HCT116 (cell line): ENCODE data around the gene EVI5L. TPM values are rescaled to one million over a fixed set of nuclear protein-coding genes. Genes with fewer than 3 reads are reported as not detected.
A peak's percentile ranks its signal among the peaks of the same experiment; 100 is the strongest.
"Not testable (repeated sequence)": the region's sequence is repeated elsewhere in the genome, so short reads cannot be mapped to it uniquely, and the experiment has no call there.

ENCODE experiments used
- ATAC-seq: fragments of 200-7000 bp; cut with Tn5 transposase; 2 replicates; pipeline ENCODE4 v1.9.1; 2020; ENCODE audit warnings: mild to moderate bottlenecking, moderate library complexity
- BruUV-seq: library from RNA; stranded (reverse); fragments of 400-500 nt; replicated peaks from 2 replicates; lab custom pipeline; 2021; lab: Mats Ljungman, UMichigan
- CTCF ChIA-PET: fragments of 300-600 bp; sonication (Branson Sonifier 250); formaldehyde crosslinking; loops from one replicate; lab custom pipeline; 2021; ENCODE audit warnings: antibody characterized with exemption; lab: Charles Lee
- POLR2A ChIA-PET: fragments of 300-600, 350-600 bp; sonication (Branson Sonifier 250); formaldehyde crosslinking; loops from one replicate; lab custom pipeline; 2021; ENCODE audit warnings: antibody characterized with exemption; lab: Charles Lee
- RAD21 ChIA-PET, 2 experiments: fragments of 300-600 bp; sonication (Branson Sonifier 250); formaldehyde crosslinking; loops; one replicate each; lab custom pipeline; 2023; ENCODE audit warnings: low total read pairs in 2 of 2; ENCODE audit not compliant: uncharacterized antibody in 2 of 2, unreplicated experiment in 2 of 2, low non-redundant PET in 1 of 2; lab: Charles Lee
- DNase-seq: peaks from one replicate; pipeline ENCODE4 v3.0.0-alpha.2; 2010; ENCODE audit warnings: low read depth, low spot score
- H2AFZ ChIP-seq: fragments of 200-600 bp; shearing (Covaris generic), sonication (generic); 2 replicates; pipeline ENCODE4 v1.6.1; 2017; ENCODE audit warnings: low read depth, mixed run types, mixed read lengths, antibody characterized with exemption, low read length; ENCODE audit not compliant: poor library complexity, severe bottlenecking
- H3K27ac ChIP-seq: 2 replicates; pipeline ENCODE4 v1.5.1; 2012; ENCODE audit warnings: low read depth, low read length
- H3K27me3 ChIP-seq: fragments of 200-600 bp; sonication (generic); 2 replicates; pipeline ENCODE4 v1.6.1; 2016; ENCODE audit warnings: mixed run types, low read length, mixed read lengths; ENCODE audit not compliant: insufficient read depth
- H3K36me3 ChIP-seq, 2 experiments: fragments of 200-500 bp in 1 of 2; fragments of 200-600 bp in 1 of 2; sonication (Bioruptor generic) in 1 of 2; sonication (generic) in 1 of 2; 2 replicates each; pipeline versions ENCODE4 v1.5.1 to v1.6.1; 2014 to 2016; ENCODE audit warnings: low read length in 2 of 2, inconsistent platforms in 1 of 2, mixed read lengths in 1 of 2, mixed run types in 1 of 2; ENCODE audit not compliant: insufficient read depth in 2 of 2, control insufficient read depth in 1 of 2
- H3K4me1 ChIP-seq, 2 experiments: fragments of 200-600 bp in 1 of 2; sonication (generic) in 1 of 2; 2 replicates each; pipeline versions ENCODE4 v1.5.1 to v1.6.1; 2012 to 2017; ENCODE audit warnings: low read length in 2 of 2, inconsistent platforms in 1 of 2, mild to moderate bottlenecking in 1 of 2, mixed read lengths in 1 of 2, mixed run types in 1 of 2, moderate library complexity in 1 of 2; ENCODE audit not compliant: insufficient read depth in 2 of 2, control insufficient read depth in 1 of 2
- H3K4me2 ChIP-seq: fragments of 200-600 bp; sonication (generic); 2 replicates; pipeline ENCODE4 v1.6.1; 2017; ENCODE audit warnings: mixed run types, low read length, mixed read lengths
- H3K4me3 ChIP-seq, 2 experiments: fragments of 200-600 bp in 1 of 2; sonication (generic) in 1 of 2; replicated peaks in 1 of 2; 2 replicates each; pipeline ENCODE4 v1.5.1; 2011 to 2016; ENCODE audit warnings: low read length in 2 of 2, control low read depth in 1 of 2, low read depth in 1 of 2, mild to moderate bottlenecking in 1 of 2, mixed read lengths in 1 of 2, mixed run types in 1 of 2
- H3K79me2 ChIP-seq: fragments of 200-600 bp; sonication (generic); 2 replicates; pipeline ENCODE4 v1.6.1; 2017; ENCODE audit warnings: mild to moderate bottlenecking, mixed run types, low read length, moderate library complexity, mixed read lengths; ENCODE audit not compliant: insufficient read depth
- H3K9ac ChIP-seq: fragments of 200-600 bp; sonication (generic); 2 replicates; pipeline ENCODE4 v1.6.1; 2016; ENCODE audit warnings: low read length, mixed read lengths
- H3K9me2 ChIP-seq: fragments of 200-600 bp; sonication (generic), shearing (Covaris generic); 2 replicates; pipeline ENCODE4 v1.6.1; 2017; ENCODE audit warnings: mixed run types, mild to moderate bottlenecking, moderate library complexity; ENCODE audit not compliant: insufficient read depth
- H3K9me3 ChIP-seq, 2 experiments: fragments of 200-500 bp in 1 of 2; fragments of 200-600 bp in 1 of 2; sonication (Bioruptor generic) in 1 of 2; sonication (generic) in 1 of 2; 2 replicates each; pipeline ENCODE4 v1.6.1; 2014 to 2017; ENCODE audit warnings: low read length in 2 of 2, mixed read lengths in 2 of 2, inconsistent platforms in 1 of 2, low read depth in 1 of 2, mild to moderate bottlenecking in 1 of 2, mixed run types in 1 of 2, moderate library complexity in 1 of 2; ENCODE audit not compliant: control insufficient read depth in 1 of 2, insufficient read depth in 1 of 2
- H4K20me1 ChIP-seq: fragments of 200-600 bp; sonication (generic), shearing (Covaris generic); 2 replicates; pipeline ENCODE4 v1.6.1; 2017; ENCODE audit warnings: mixed run types, mild to moderate bottlenecking, moderate library complexity; ENCODE audit not compliant: insufficient read depth
- JUND ChIP-seq: IDR thresholded peaks from 2 replicates; pipeline ENCODE4 v1.6.1; 2012
- ZFX ChIP-seq: fragments of 450-650 bp; IDR thresholded peaks from 2 replicates; pipeline ENCODE4 v1.6.1; 2017
- intact Hi-C: fragments of 100-400 bp; cut with micrococcal nuclease; formaldehyde crosslinking; loops from 2 replicates; pipeline ENCODE4 v1.10.0; 2022
- total RNA-seq: library from RNA; stranded (reverse); gene quantifications from one replicate; pipeline ENCODE4 v1.2.1, GENCODE V29; 2021; ENCODE audit not compliant: unreplicated experiment

Gene EVI5L
- total RNA-seq, 1 experiment from 2014 or later = 15.0 TPM

DNA sequence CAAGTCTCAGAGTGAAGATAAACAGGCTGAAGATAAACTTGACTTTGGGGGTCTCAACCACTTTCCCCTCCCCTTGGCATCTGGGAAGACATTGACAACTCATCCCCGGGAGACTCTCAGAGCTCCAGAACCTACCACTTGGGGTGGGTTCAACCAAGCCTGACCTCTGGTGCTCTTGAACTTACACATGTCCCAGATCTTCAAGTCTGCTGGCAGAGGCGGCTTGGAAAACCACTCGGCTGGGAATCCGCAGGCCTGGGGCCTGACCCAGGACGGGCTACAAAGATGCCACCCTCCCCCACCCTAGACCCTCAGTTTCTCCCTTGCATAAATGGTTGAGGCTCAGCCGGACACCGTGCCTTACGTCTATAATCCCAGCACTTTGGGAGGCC, 58.8 kb downstream of the EVI5L start:
- peak overlapping the region; percentile 76 for H3K27ac ChIP-seq
- ChIA-PET POLR2A (interaction anchor here (1.0 to 3.0 kb wide), 5 partner anchors 11 to 31 kb away, joined by 3 to 10 read pairs (median 4); partner anchors contain the start of genes MAP2K7 and SNAPC2), CTCF (interaction anchor here (1.8 to 4.0 kb wide), 2 partner anchors 13 to 20 kb away, joined by 4 to 14 read pairs; no protein-coding TSS in a partner anchor), RAD21 (no interaction called here)
- H3K9me3 ChIP-seq = no peaks in the 10 kb centered on the region
- DNase-seq = no peak
- H3K36me3 ChIP-seq = no peaks in the 10 kb centered on the region
- peaks cover 13 to 42% of the 10 kb centered on the region in 2 experiments; a peak in 3 of 4 replicates for H3K4me1 ChIP-seq
- peak overlapping the region; percentile 95 for H3K4me2 ChIP-seq
- H3K79me2 ChIP-seq = peaks cover 37% of the 10 kb centered on the region
- H3K9me2 ChIP-seq = no peaks in the 10 kb centered on the region
- intact Hi-C loops = loop anchor here (2.0 kb wide), 1 partner anchor 14 kb away; the partner anchor contains the start of gene MAP2K7
- TF ChIP-seq ZFX (peak; percentile 50; the same call in 1 of the 2 replicates), JUND (no peak)
- H3K9ac ChIP-seq = peak overlapping the region; percentile 97
- no peaks in the 10 kb centered on the region for H3K27me3 ChIP-seq
- H3K4me3 ChIP-seq = peak overlapping the region; percentile 81 to 94
- ATAC-seq = no peak
- H4K20me1 ChIP-seq = no peaks in the 10 kb centered on the region
- H2AFZ ChIP-seq = no peak overlapping the region
- TSS peak; percentile 83 for BruUV-seq

GRCh38 chr19:7893362-7894101, 63.5 kb downstream of the EVI5L start:
- H3K36me3 ChIP-seq, BruUV-seq, DNase-seq, H3K27me3 ChIP-seq, H3K9me2 ChIP-seq, H3K9ac ChIP-seq, H3K4me2 ChIP-seq, POLR2A ChIA-PET, CTCF ChIA-PET, RAD21 ChIA-PET, ATAC-seq, H3K4me3 ChIP-seq, H2AFZ ChIP-seq, intact Hi-C loops, H3K9me3 ChIP-seq, H3K27ac ChIP-seq, H4K20me1 ChIP-seq: not testable (repeated sequence)
- H3K79me2 ChIP-seq = peaks cover 42% of the 10 kb centered on the region
- H3K4me1 ChIP-seq = peaks cover 0 to 13% of the 10 kb centered on the region in 2 experiments; a peak in 2 of 4 replicates
